GM23248 (cell line): ENCODE results near the gene HMGXB4.

Experiments used
- EZH2 ChIP-seq: fragments of 200-600 bp; sonication (generic); IDR thresholded peaks from 2 replicates; pipeline ENCODE4 v1.6.1; 2018; ENCODE audit warnings: antibody characterized with exemption, mild to moderate bottlenecking; ENCODE audit not compliant: insufficient read depth, poor library complexity, severe bottlenecking
- EZH2phosphoT487 ChIP-seq: fragments of 200-600 bp; sonication (generic); IDR thresholded peaks from 2 replicates; pipeline ENCODE4 v1.6.1; 2018; ENCODE audit warnings: antibody characterized with exemption, moderate library complexity, mild to moderate bottlenecking, low read depth; ENCODE audit not compliant: insufficient read depth

DNA sequence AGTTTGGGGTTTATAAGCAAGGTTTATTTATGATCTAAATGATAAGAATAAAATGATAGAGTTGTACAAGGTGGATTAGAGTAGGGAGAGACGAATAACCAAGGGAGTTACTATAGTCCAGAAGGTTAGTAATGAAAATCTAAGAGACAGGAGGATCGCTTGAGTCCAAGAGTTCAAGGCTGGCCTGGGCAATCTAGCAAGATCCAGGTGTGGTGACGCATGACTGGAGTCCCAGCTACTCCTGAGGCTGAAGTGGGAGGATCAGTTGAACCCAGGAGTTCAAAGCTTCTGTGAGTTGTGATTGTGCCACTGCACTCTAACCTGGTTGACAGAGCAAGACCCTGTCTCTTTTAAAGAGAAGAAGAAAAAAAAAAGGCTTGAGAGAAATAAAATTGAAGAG, 12.3 kb downstream of the HMGXB4 start:
- TF ChIP-seq EZH2phosphoT487, result no peak
- TF ChIP-seq EZH2, result no peak
